Liver (tissue), 9 donors: Measurements from ENCODE around the gene TOLLIP. TPM values are rescaled to one million over a fixed set of nuclear protein-coding genes. Genes with fewer than 3 reads are reported as not detected.

ENCODE experiments used
- DNase-seq: peaks from one replicate; pipeline ENCODE4 v3.0.0-alpha.2; 2017; ENCODE audit warnings: low spot score
- H3K27ac ChIP-seq, 2 donors: one replicate each; pipeline ENCODE4 v1.7.0; 2013; ENCODE audit warnings: inconsistent platforms in 2 of 2, low read length in 2 of 2, control low read depth in 1 of 2, low read depth in 1 of 2, mild to moderate bottlenecking in 1 of 2
- H3K27me3 ChIP-seq, 4 donors: one replicate each; pipeline versions ENCODE4 v1.6.1 to v1.7.0; 2013; ENCODE audit warnings: low read length in 3 of 4, inconsistent platforms in 1 of 4, mild to moderate bottlenecking in 1 of 4, moderate library complexity in 1 of 4; ENCODE audit not compliant: control insufficient read depth in 4 of 4, insufficient read depth in 4 of 4
- H3K36me3 ChIP-seq, 4 donors: one replicate each; pipeline versions ENCODE4 v1.6.1 to v1.7.0; 2013; ENCODE audit warnings: low read length in 3 of 4, mild to moderate bottlenecking in 3 of 4, low read depth in 1 of 4, moderate library complexity in 1 of 4; ENCODE audit not compliant: control insufficient read depth in 4 of 4, insufficient read depth in 3 of 4
- H3K4me1 ChIP-seq, 4 donors: one replicate each; pipeline versions ENCODE4 v1.6.1 to v1.7.0; 2013; ENCODE audit warnings: low read length in 3 of 4, mild to moderate bottlenecking in 3 of 4, moderate library complexity in 1 of 4; ENCODE audit not compliant: control insufficient read depth in 4 of 4, insufficient read depth in 4 of 4
- H3K4me3 ChIP-seq, 3 donors: one replicate each; pipeline versions ENCODE4 v1.6.1 to v1.7.0; 2013; ENCODE audit warnings: low read length in 3 of 3, control low read depth in 1 of 3, low read depth in 1 of 3, mild to moderate bottlenecking in 1 of 3
- H3K9ac ChIP-seq, 2 donors: one replicate each; pipeline ENCODE4 v1.7.0; 2013; ENCODE audit warnings: low read length in 2 of 2, mild to moderate bottlenecking in 2 of 2, moderate library complexity in 2 of 2, control low read depth in 1 of 2, low read depth in 1 of 2
- H3K9me3 ChIP-seq, 4 donors: one replicate each; pipeline versions ENCODE4 v1.6.1 to v1.7.0; 2013; ENCODE audit warnings: low read length in 3 of 4; ENCODE audit not compliant: control insufficient read depth in 4 of 4
- EGR1 ChIP-seq, 2 donors: IDR thresholded peaks; 2 replicates each; pipeline ENCODE4 v1.6.1; 2016 to 2018; ENCODE audit warnings: antibody characterized with exemption in 2 of 2, low read depth in 2 of 2
- FOXA1 ChIP-seq: IDR thresholded peaks from 2 replicates; pipeline ENCODE4 v1.6.1; 2016; ENCODE audit warnings: antibody characterized with exemption
- FOXA2 ChIP-seq: IDR thresholded peaks from 2 replicates; pipeline ENCODE4 v1.6.1; 2016; ENCODE audit warnings: antibody characterized with exemption
- HNF4A ChIP-seq, 2 donors: conservative IDR thresholded peaks; 2 replicates each; pipeline ENCODE4 v1.6.1; 2016; ENCODE audit warnings: antibody characterized with exemption in 2 of 2, mild to moderate bottlenecking in 2 of 2
- HNF4G ChIP-seq: IDR thresholded peaks from 2 replicates; pipeline ENCODE4 v1.6.1; 2016; ENCODE audit warnings: antibody characterized with exemption
- NR2F2 ChIP-seq: IDR thresholded peaks from 2 replicates; pipeline ENCODE4 v1.6.1; 2016; ENCODE audit warnings: antibody characterized with exemption
- RAD21 ChIP-seq, 2 donors: IDR thresholded peaks; 2 replicates each; pipeline ENCODE4 v1.6.1; 2016; ENCODE audit warnings: antibody characterized with exemption in 2 of 2, mild to moderate bottlenecking in 2 of 2
- RXRA ChIP-seq, 2 donors: IDR thresholded peaks; 2 replicates each; pipeline ENCODE4 v1.6.1; 2017 to 2018; ENCODE audit warnings: antibody characterized with exemption in 2 of 2, mild to moderate bottlenecking in 1 of 2
- SP1 ChIP-seq: IDR thresholded peaks from 2 replicates; pipeline ENCODE4 v1.6.1; 2018; ENCODE audit warnings: antibody characterized with exemption, mild to moderate bottlenecking
- TAF1 ChIP-seq: conservative IDR thresholded peaks from 2 replicates; pipeline ENCODE4 v1.6.1; 2016; ENCODE audit warnings: antibody characterized with exemption, mild to moderate bottlenecking
- YY1 ChIP-seq: IDR thresholded peaks from 2 replicates; pipeline ENCODE4 v1.6.1; 2016; ENCODE audit warnings: antibody characterized with exemption, mild to moderate bottlenecking
- WGBS: extraction: QIAGEN DNeasy Blood & Tissue Kit; methylation state at CpG from one replicate; pipeline ENCODE4 v1.1.7; 2013; 5-methylcytosine and 5-hydroxymethylcytosine counted together
- polyA plus RNA-seq, 2 donors: library from polyadenylated mRNA; stranded (reverse) in 1 of 2; unstranded in 1 of 2; fragments of 200-250 nt in 1 of 2; fragments of >200 nt in 1 of 2; fragmentation: Nextera tagmentation in 1 of 2; extraction: Ambion mirVana in 1 of 2; gene quantifications; one replicate each; pipeline versions ENCODE4 v1.2.1 to v1.2.3, GENCODE V29; 2013 to 2015
- total RNA-seq, 2 donors: library from RNA; depleted of rRNA; stranded (reverse); fragments of >200 nt; gene quantifications; one replicate each; pipeline ENCODE4 v1.2.3, GENCODE V29; 2014
- TF ChIP-seq, protein P1 (sequence below): IDR thresholded peaks from 2 replicates; pipeline ENCODE4 v1.6.1; 2016; ENCODE audit warnings: antibody characterized with exemption
- TF ChIP-seq, protein P2 (sequence below): IDR thresholded peaks from 2 replicates; pipeline ENCODE4 v1.6.1; 2016; ENCODE audit warnings: antibody characterized with exemption
- TF ChIP-seq, protein P3 (sequence below): IDR thresholded peaks from 2 replicates; pipeline ENCODE4 v1.6.1; 2016; ENCODE audit warnings: antibody characterized with exemption
- donor health status: healthy.
- donor health status: healthy.
- donor health status: healthy.
- donor health status: healthy.
- donor health status: healthy.

TOLLIP gene
- total and polyA plus RNA-seq, 4 donors = 27.5 to 102 (median 72.9) TPM

DNA sequence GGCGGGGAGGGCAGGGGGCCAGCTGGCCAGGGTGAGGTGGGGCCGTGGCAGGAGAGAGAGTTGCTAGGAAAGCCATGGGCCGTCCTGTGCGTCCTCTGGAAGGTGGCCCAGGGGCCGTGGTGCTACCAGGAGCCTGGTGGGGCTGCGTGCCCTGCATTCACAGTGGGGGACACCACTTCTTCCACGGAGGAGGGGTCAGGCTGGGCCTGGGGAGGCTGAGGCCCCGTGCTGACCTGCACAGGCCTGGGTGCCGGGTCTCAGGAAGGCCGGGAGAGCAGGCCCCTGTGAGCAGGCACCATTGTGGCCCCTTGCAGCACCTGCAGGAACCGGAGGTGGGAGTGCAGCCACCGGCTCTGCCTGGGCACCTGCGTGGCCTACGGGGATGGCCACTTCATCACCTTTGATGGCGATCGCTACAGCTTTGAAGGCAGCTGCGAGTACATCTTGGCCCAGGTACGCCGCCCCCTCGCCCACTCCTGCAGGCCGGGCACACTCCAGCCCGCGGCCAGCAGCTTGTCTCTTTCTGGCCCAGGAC lies 74.6 kb downstream of the TOLLIP start:
- DNase-seq = no peak
- H3K9ac ChIP-seq = no peak overlapping the region
- TF ChIP-seq, protein P1, sequence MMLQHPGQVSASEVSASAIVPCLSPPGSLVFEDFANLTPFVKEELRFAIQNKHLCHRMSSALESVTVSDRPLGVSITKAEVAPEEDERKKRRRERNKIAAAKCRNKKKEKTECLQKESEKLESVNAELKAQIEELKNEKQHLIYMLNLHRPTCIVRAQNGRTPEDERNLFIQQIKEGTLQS = no peak
- TF ChIP-seq EGR1 (IDR thresholded peaks at IDR 0.05; ENCODE audit: low read depth in 2 of 2) = no peak
- no peak for TF ChIP-seq YY1
- TF ChIP-seq, protein P2, sequence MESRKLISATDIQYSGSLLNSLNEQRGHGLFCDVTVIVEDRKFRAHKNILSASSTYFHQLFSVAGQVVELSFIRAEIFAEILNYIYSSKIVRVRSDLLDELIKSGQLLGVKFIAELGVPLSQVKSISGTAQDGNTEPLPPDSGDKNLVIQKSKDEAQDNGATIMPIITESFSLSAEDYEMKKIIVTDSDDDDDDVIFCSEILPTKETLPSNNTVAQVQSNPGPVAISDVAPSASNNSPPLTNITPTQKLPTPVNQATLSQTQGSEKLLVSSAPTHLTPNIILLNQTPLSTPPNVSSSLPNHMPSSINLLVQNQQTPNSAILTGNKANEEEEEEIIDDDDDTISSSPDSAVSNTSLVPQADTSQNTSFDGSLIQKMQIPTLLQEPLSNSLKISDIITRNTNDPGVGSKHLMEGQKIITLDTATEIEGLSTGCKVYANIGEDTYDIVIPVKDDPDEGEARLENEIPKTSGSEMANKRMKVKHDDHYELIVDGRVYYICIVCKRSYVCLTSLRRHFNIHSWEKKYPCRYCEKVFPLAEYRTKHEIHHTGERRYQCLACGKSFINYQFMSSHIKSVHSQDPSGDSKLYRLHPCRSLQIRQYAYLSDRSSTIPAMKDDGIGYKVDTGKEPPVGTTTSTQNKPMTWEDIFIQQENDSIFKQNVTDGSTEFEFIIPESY = no peak
- no peak for TF ChIP-seq HNF4G
- no peak for TF ChIP-seq SP1
- TF ChIP-seq HNF4A (conservative IDR thresholded peaks at IDR 0.05) = no peak
- no peak for TF ChIP-seq RAD21 (IDR thresholded peaks at IDR 0.05)
- no peak for TF ChIP-seq FOXA2
- 88% methylated on average over 23 of the region's 23 CpGs for WGBS
- no peaks in the 10 kb centered on the region for H3K36me3 ChIP-seq
- no peaks in the 10 kb centered on the region for H3K9me3 ChIP-seq
- no peaks in the 10 kb centered on the region for H3K27me3 ChIP-seq
- H3K27ac ChIP-seq = no peak overlapping the region
- H3K4me1 ChIP-seq = no peaks in the 10 kb centered on the region
- no peak overlapping the region for H3K4me3 ChIP-seq

DNA sequence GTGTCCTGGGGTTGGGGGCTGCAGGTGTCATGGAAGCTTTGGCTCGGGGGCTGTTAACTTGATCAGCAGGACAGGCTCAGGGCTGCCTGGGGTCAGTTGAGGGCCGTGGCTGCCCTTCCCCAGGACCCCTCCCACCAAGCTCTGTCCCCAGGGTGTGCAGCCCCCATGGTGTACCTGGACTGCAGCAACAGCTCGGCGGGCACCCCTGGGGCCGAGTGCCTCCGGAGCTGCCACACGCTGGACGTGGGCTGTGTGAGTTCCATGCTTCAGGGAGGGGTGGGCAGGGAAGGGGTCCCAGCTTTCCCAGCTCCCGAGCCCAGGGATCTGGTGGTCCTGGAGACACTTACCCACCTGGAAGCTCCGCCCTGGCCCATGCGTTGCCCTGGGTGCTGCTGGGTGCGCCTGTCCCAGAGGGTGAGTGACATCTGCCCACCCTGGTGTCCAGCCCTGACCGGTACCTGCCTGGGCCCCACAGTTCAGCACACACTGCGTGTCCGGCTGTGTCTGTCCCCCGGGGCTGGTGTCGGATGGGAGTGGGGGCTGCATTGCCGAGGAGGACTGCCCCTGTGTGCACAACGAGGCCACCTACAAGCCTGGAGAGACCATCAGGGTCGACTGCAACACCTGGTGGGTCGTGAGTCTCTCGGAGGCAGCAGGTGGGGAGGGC lies 75.2 kb downstream of the TOLLIP start:
- DNase-seq = no peak
- no peaks in the 10 kb centered on the region for H3K4me1 ChIP-seq
- H3K4me3 ChIP-seq = no peak overlapping the region

DNA sequence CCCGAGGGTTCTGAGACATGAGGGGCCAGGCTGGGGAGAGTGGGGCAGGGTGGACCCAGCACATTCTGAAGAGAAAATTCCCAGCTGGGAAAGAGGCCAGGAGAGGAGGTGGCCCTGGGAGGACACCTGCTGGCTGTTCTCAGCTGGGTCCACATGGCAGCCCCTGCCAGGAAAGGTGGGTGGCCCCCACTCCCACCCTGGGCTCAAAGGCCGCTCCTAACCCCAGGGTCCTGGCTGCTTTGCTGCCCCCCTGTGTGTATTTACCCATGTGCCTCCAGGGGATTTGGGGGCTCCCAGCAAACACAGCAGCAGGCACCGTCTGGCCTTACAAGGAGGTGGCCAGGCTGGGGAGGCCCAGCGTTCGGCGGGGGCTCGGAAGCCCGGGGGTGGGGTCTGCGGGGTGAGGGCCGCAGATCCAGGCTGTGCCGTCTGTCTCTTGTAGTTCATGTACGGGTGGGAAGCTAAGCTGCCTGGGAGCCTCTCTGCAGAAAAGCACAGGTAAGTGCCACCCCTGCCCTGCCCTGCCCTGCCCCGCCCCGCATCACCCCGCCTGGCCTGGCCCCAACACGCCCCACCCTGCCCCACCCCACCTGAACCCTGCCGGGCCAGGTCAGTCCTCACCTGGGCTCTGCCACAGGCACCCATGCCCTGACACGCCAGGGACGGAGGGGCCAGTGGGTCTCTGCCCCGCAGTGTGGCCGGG lies 75.9 kb downstream of the TOLLIP start:
- H3K36me3 ChIP-seq = no peaks in the 10 kb centered on the region
- H3K4me1 ChIP-seq = no peaks in the 10 kb centered on the region
- TF ChIP-seq FOXA2 = no peak
- no peak for TF ChIP-seq TAF1
- no peak for TF ChIP-seq RXRA (IDR thresholded peaks at IDR 0.05)
- TF ChIP-seq FOXA1 = no peak
- no peak for TF ChIP-seq EGR1 (IDR thresholded peaks at IDR 0.05; ENCODE audit: low read depth in 2 of 2)
- TF ChIP-seq HNF4A (conservative IDR thresholded peaks at IDR 0.05) = no peak
- DNase-seq = no peak
- no peak overlapping the region for H3K4me3 ChIP-seq
- 78% methylated on average over 21 of the region's 21 CpGs for WGBS
- H3K9me3 ChIP-seq = no peaks in the 10 kb centered on the region
- H3K9ac ChIP-seq = no peak overlapping the region
- H3K27me3 ChIP-seq = no peaks in the 10 kb centered on the region
- no peak overlapping the region for H3K27ac ChIP-seq

More for the DNA sequence above, 75.2 kb downstream of the TOLLIP start:
- TF ChIP-seq NR2F2 = no peak
- no peak for TF ChIP-seq EGR1 (IDR thresholded peaks at IDR 0.05; ENCODE audit: low read depth in 2 of 2)
- no peak for TF ChIP-seq HNF4A (conservative IDR thresholded peaks at IDR 0.05)
- TF ChIP-seq YY1 = no peak
- TF ChIP-seq, protein P3, sequence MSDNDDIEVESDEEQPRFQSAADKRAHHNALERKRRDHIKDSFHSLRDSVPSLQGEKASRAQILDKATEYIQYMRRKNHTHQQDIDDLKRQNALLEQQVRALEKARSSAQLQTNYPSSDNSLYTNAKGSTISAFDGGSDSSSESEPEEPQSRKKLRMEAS = no peak
- TF ChIP-seq FOXA2 = no peak
- WGBS = 80% methylated on average over 22 of the region's 22 CpGs
- Histone ChIP-seq H3K9ac (no peak overlapping the region), H3K36me3 (no peaks in the 10 kb centered on the region), H3K27ac (no peak overlapping the region), H3K9me3 (no peaks in the 10 kb centered on the region), H3K27me3 (no peaks in the 10 kb centered on the region)
